GM12891 (cell line): ENCODE measurements around the gene RPL13.

Source experiments
- POLR2A ChIP-seq: IDR thresholded peaks from 2 replicates; pipeline ENCODE4 v1.6.1; 2011; ENCODE audit warnings: low read depth, low read length, control low read depth
- POLR2AphosphoS5 ChIP-seq: IDR thresholded peaks from 2 replicates; pipeline ENCODE4 v1.6.1; 2011; ENCODE audit warnings: low read depth, low read length, control low read depth
- SPI1 ChIP-seq: IDR thresholded peaks from 2 replicates; pipeline ENCODE4 v1.6.1; 2011; ENCODE audit warnings: low read depth, low read length, control low read depth
- TAF1 ChIP-seq: IDR thresholded peaks from 2 replicates; pipeline ENCODE4 v1.6.1; 2011; ENCODE audit warnings: low read depth, low read length, control low read depth

DNA sequence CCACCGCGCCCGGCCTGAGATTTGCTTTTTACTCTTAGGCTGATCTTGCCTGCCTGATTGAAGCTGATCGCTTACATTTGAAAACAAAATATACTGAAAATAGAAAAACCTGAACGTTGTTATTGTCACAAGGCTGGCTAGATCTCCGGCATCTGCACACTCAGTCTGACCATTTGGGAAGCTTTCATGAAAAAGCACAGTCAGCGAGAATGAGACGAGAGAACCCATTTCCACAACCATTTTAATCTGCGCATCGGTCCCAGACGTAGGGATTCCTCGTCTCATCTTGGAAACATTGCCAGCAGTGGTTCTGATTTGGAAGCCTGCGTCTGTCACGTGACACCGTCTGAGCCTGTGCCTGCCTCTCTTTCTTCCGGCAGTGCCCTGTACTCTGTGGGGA is 31.4 kb upstream of the RPL13 start:
- TF ChIP-seq POLR2AphosphoS5 (no peak), POLR2A (no peak), TAF1 (no peak), SPI1 (no peak)
